ENCODE results near the gene RSPO1. TPM values are rescaled to one million over a fixed set of nuclear protein-coding genes. Genes with fewer than 3 reads are reported as not detected.

Gene RSPO1
- total and polyA plus RNA-seq, 10 of the 15 experiments (the other 5 are each of a cell fraction or from before 2014, with no cell fraction given), result not detected

DNA sequence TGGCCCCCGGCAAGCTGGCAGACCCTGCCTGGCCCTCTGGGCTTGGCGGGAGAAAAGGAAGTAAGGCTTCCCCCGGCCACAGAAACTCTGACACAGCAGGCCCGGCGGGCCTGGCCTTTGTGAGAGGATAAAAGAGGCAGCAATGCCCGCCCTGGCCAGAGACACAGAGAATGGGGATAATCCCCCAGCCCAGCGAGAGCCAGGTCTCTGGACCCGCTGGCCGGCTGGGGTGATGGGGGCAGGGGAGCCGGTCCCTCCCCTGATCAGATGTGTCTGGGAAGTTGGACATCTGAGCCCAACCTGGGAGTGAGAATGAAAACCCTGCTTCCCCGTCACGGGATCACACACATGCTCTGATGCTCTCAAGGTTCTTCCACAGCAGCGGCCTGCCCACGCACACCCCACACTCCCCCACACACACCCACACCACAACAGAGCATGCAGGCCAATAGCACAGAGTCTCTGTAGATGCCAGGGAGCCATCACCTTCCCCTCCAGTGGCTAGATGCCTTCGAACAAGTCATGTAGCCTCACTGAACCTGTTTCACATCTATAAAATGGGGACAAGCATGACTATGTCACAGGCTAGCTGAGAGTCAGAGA, 4.2 kb downstream of the RSPO1 start:
- ATAC-seq, result peak; percentile 36
- no peak overlapping the region for H3K27ac ChIP-seq (ENCODE audit: control insufficient read depth, insufficient read depth)
- ChIA-PET SMC1A (ENCODE audit: uncharacterized antibody, unreplicated experiment) (no interaction called here), POLR2A (no interaction called here), RAD21 (ENCODE audit: unreplicated experiment) (no interaction called here), CTCF (no interaction called here)
- H3K9me3 ChIP-seq (replicated peaks; ENCODE audit: control insufficient read depth, insufficient read depth, low read length), result no peaks in the 10 kb centered on the region
- no peaks in the 10 kb centered on the region for H4K20me1 ChIP-seq (ENCODE audit: control insufficient read depth, insufficient read depth)
- in situ Hi-C loops (cut with MboI), result no loop called here
- 9% methylated on average over 15 of the region's 15 CpGs for WGBS (ENCODE audit: insufficient coverage, insufficient replicate concordance, low lambda C conversion rate, missing lambda C conversion rate)
- BruUV-seq (replicated peaks), result no TSS peak
- no peaks in the 10 kb centered on the region for H3K4me1 ChIP-seq (ENCODE audit: control insufficient read depth, insufficient read depth, low read length)
- intact Hi-C loops (cut with micrococcal nuclease; ENCODE audit: unreplicated experiment), result no loop called here
- no peaks in the 10 kb centered on the region for H3K36me3 ChIP-seq (ENCODE audit: control insufficient read depth in 2 of 2, insufficient read depth in 2 of 2, low read length in 1 of 2)
- no peaks in the 10 kb centered on the region for H3K79me2 ChIP-seq (ENCODE audit: control insufficient read depth, insufficient read depth, low read length)
- FAIRE-seq, result no peak
- H3K27me3 ChIP-seq (replicated peaks in 1 of 2; ENCODE audit: control insufficient read depth in 2 of 2, insufficient read depth in 2 of 2, low read length in 1 of 2), result peaks cover 19 to 34% of the 10 kb centered on the region in 2 experiments
- no peak overlapping the region for H3K9ac ChIP-seq (ENCODE audit: control insufficient read depth, insufficient read depth, low read length)
- no peak for TF ChIP-seq IRF4 (IDR thresholded peaks at IDR 0.05; ENCODE audit: low read depth, low read length)
- TF ChIP-seq MTA3 (IDR thresholded peaks at IDR 0.05; ENCODE audit: borderline replicate concordance, low read length), result no peak
- no peak for TF ChIP-seq TAF1 (IDR thresholded peaks at IDR 0.05; ENCODE audit: borderline replicate concordance, low read depth, low read length)
- TF ChIP-seq EGR1 (IDR thresholded peaks at IDR 0.05; ENCODE audit: borderline replicate concordance in 1 of 2, low read depth in 2 of 2, low read length in 2 of 2), result 0 out of 3 replicates have a peak, but pooled peaks of 1 of the 2 experiments have one; percentile 27
- no peak for TF ChIP-seq SPI1 (IDR thresholded peaks at IDR 0.05; ENCODE audit: borderline replicate concordance, insufficient read depth, low read depth, low read length)
- TF ChIP-seq STAT3 (IDR thresholded peaks at IDR 0.05; ENCODE audit: low read depth, low read length), result no peak
- no peak for TF ChIP-seq EZH2 (IDR thresholded peaks at IDR 0.05; ENCODE audit: borderline replicate concordance, control insufficient read depth, low read depth, low read length)
- TF ChIP-seq HDGF (IDR thresholded peaks at IDR 0.05), result no peak
- TF ChIP-seq SIN3A (IDR thresholded peaks at IDR 0.05; ENCODE audit: low read depth, low read length), result no peak
- H2AFZ ChIP-seq (ENCODE audit: control insufficient read depth, low read depth, low read length), result no peak overlapping the region
- no peak overlapping the region for H3K4me3 ChIP-seq
- no peak for DNase-seq (ENCODE audit: low read depth, low spot score)
- H3K4me2 ChIP-seq (ENCODE audit: control insufficient read depth, insufficient read depth), result no peak overlapping the region
